ENCODE measurements around the gene PARD6G. TPM values are rescaled to one million over a fixed set of nuclear protein-coding genes. Genes with fewer than 3 reads are reported as not detected.

The PARD6G gene
- total RNA-seq, 4 donors from 2014 or later: 2.5 to 6.6 (median 3.6) TPM

- Histone ChIP-seq H3K27me3 (peaks cover 0 to 9% of the 10 kb centered on the region in 2 donors), H3K4me3 (no peak overlapping the region), H3K9me3 (no peaks in the 10 kb centered on the region), H3K27ac (no peak overlapping the region), H3K4me1 (peaks cover 0 to 12% (median 2%) of the 10 kb centered on the region in 4 donors), H3K36me3 (no peaks in the 10 kb centered on the region)
- DNase-seq: no peak
- TF ChIP-seq CTCF (IDR thresholded peaks at IDR 0.05) (no peak), POLR2A (IDR thresholded peaks at IDR 0.05) (no peak)
Observed at GRCh38 chr18:80250740-80251364, 3.5 kb upstream of the PARD6G start.

GRCh38 chr18:80249217-80250093 lies 2.1 kb upstream of the PARD6G start:
- Histone ChIP-seq H3K4me1 (peaks cover 0 to 17% (median 2%) of the 10 kb centered on the region in 4 donors), H3K27ac (no peak overlapping the region), H3K36me3 (no peaks in the 10 kb centered on the region), H3K4me3 (no peak overlapping the region), H3K9me3 (no peaks in the 10 kb centered on the region), H3K27me3 (peaks cover 0 to 9% of the 10 kb centered on the region in 2 donors)
- DNase-seq: no peak
- no peak for TF ChIP-seq POLR2A (IDR thresholded peaks at IDR 0.05)
- TF ChIP-seq CTCF (IDR thresholded peaks at IDR 0.05): no peak

- Histone ChIP-seq H3K36me3 (no peaks in the 10 kb centered on the region), H3K4me1 (peaks cover 0 to 17% (median 2%) of the 10 kb centered on the region in 4 donors), H3K27ac (peak overlapping the region in 3 of 4 donors; percentile 35 to 62 (median 49)), H3K4me3 (peak overlapping the region; percentile 49 to 95 (median 69)), H3K9me3 (no peaks in the 10 kb centered on the region), H3K27me3 (peaks cover 0 to 9% of the 10 kb centered on the region in 2 donors)
- no peak for DNase-seq
- TF ChIP-seq POLR2A (IDR thresholded peaks at IDR 0.05) (no peak), CTCF (IDR thresholded peaks at IDR 0.05) (no peak)
Observed at GRCh38 chr18:80246445-80247392, 595 bp downstream of the PARD6G start.

GRCh38 chr18:80245781-80246444 lies 1.4 kb downstream of the PARD6G start:
- Histone ChIP-seq H3K4me3 (peak overlapping the region; percentile 49 to 95 (median 69)), H3K27ac (peak overlapping the region in 3 of 4 donors; percentile 35 to 62 (median 49)), H3K9me3 (no peaks in the 10 kb centered on the region), H3K4me1 (peaks cover 0 to 17% (median 2%) of the 10 kb centered on the region in 4 donors), H3K36me3 (no peaks in the 10 kb centered on the region), H3K27me3 (peaks cover 0 to 9% of the 10 kb centered on the region in 2 donors)
- TF ChIP-seq POLR2A (IDR thresholded peaks at IDR 0.05) (no peak), CTCF (IDR thresholded peaks at IDR 0.05) (no peak)
- no peak for DNase-seq
